NAMALWA (cell line): ENCODE measurements around the gene NPHP4.

Experiments
- DNase-seq: peaks from one replicate; pipeline ENCODE4 v3.0.0-alpha.2; 2015; ENCODE audit warnings: low spot score

The NPHP4 gene

DNA sequence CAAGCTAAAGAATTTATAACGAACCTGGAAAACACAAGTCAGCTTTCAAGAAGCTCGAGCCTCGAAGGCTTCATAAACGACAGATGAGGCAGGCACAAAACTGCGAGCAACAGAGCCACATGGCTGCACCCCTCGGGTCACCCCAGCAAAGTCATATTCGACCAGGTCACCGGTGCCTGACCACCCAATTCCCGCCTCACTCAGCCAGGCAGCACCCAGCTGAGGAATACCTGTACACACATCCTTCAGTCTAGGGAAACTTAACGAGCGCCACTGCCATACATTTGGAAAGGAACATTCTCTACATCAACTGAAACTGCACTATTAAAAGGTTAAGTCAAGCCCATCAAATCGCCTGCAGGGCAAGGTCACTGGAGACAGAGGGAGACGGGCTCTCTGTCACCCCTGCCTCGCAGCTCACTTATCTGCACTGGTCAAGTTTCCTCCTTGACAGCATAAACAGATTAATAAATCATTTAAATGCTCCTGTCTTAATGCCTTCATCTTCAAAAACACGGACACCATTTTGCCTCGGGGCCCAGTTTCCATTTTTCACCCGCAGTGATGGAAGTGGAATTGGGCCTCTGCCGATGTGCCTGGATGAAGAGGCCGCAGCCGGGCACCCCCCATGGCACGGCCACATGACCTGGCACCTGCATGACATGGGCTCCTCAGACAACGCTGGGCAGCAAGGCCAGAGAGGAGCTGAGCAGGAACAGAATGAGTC, 20.6 kb downstream of the NPHP4 start:
- no peak for DNase-seq

DNA sequence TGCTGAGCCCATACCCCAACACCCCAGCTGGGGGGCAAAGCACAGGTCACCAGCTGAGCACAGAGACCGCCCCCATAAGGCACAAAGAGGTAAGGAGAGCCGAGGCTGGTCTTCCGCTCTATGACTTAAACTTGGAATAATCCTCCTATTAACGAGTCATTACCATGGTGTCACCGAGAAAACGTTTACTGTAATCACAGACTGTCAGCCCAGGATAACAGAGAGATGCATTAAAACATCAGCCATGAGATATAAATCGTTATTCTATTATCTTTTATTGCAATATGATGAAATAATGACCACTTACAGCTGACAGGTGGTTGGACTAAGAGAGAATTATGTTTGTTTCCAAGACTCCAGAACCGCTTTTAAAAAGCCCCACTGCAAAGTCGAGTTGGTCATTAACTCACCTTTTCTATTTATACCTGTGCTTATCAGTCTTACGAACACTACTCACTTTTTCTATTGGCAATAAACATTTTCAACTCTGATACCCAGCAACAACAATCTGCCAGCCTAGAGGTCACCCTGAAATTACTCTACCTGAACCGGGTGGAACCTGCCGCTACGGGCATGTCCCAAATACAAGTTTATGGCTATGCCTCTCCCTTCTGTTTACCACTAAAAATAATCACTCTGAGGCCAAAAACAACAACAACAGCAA, 21.5 kb downstream of the NPHP4 start:
- DNase-seq: no peak

DNA sequence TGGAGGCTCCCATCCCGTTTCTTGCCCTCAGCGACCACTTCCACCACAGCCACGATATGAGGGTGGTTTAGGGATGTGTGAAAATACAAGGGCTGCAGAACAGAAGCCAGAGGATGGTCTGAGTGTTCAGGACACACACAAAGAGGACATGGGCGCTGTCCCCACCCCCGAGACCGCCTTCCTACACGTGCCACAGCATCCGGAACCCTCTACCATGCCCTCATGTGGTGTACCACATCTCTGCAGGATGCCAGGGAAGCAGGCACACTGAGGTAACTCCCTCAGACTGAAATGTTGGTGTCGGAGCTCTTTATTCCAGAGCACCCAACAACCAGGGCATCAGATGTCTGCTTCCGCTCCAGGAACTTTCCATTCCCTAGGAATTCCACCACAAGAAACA, 23.1 kb downstream of the NPHP4 start:
- no peak for DNase-seq

DNA sequence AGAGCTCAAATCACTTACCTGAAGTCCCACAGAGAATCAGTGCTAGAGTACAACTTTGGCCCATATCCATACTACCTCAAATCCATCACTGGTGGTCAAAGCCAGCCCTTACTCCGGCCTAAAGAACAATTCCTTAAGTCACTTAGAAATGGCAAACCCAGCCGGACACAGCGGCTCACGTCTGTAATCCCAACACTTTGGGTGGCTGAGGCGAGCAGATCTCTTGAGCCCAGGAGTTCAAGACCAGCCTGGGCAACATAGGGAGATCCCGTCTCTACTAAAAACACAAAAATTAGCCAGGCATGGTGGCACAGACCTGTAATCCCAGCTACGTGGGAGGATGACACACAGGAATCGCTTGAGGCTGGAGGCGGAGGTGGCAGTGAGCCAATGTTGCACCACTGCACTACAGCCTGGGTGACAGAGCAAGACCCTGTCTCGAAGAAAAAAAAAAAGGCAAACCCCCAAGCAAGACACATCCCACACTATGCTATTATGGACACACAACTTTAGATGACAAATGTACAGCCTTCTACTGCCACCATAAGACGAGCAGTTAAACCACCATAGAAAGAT, 24.0 kb downstream of the NPHP4 start:
- DNase-seq: no peak

DNA sequence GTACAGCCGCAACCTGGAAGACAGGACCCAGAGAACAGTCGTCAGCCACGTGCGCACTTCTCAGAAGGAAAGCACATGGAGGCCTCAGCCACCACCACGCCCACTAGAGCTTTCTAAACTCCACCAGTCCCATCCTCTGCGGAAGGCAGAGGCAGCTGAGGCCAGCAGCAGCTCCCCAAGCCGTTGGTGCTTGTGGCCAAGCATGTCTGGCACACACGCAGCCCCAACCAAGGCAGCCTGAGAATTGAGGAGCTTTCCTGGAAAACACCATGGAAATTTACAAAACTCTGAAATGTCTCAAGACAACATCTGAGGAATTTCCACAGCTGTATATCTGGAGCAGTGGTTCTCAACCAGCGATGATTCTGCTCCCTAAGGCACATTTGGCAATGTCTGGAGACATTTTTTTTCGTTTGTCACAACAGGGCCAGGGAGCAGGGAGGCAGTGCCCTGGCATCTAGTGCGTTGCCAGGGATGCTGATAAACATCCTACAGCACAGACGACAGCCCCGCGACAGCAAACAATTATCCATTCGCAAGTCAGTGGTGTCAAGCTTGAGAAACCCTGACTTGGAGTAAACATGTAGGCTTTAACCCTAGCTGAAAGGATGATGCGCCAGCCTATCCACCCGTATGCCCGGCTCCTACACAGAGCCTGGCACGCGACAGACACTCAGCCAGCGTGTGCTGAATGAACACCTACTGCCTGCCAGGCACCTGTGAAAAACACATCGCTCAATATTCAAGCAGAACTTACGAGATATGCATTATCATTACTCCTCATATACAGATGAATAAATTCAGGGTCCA, 24.7 kb downstream of the NPHP4 start:
- DNase-seq: no peak

DNA sequence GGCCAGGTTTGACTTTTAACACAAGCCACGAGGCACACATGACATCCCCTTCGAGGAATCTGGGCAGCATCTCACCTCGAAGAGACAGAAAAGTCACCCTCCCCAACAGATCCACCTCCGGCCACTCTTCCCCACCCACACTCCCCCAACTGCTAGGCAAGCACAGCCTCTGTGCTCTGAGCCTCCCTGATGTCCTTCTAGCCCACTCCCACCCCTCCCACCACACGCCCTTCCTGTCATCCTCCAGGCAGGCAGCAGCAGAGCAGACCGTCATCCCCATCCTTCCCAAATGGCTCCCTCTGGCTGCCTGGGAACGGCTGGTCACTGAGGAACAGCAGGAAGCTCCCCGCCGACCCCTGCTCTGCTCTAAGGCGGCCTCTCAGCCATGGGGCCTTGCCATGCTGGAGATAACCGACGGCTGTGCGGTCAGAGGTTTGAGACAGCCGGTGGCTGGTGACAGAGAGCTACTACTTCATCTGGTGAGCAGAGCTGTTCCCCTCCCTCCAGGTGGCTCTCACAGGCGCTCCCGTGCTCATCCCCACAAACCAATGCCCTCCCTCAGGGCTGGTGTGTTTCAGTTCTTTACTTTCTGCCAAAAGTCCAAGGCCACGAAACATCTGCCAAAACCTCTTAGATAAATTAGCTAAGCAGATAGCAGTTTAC, 25.6 kb downstream of the NPHP4 start:
- DNase-seq: no peak

DNA sequence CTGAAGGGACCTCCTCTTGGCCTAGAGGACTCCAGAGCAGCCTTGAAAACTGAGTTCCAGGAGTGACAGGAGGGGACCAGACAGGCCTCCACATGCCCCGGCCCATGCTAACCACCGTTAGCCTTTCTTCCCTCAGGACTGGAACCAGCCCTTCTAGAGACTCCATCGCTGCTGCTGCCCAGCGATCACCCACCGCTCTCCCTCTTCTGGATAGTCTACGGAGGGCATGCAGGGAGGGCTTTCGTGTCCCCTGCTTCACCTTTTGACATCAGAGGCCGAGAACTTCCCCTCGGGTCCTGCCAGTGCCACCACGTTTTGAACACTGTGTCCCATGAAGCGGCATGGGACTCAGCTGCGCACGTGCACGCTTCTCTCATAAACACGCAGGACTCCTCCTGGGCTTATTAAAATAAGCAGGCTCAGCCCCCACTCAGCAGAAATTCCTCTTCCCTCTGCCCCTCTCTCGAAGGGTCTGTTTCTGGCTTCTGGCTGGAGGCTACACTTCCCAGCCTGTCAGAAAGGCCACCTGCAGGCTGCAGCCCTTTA, 26.6 kb downstream of the NPHP4 start:
- no peak for DNase-seq

DNA sequence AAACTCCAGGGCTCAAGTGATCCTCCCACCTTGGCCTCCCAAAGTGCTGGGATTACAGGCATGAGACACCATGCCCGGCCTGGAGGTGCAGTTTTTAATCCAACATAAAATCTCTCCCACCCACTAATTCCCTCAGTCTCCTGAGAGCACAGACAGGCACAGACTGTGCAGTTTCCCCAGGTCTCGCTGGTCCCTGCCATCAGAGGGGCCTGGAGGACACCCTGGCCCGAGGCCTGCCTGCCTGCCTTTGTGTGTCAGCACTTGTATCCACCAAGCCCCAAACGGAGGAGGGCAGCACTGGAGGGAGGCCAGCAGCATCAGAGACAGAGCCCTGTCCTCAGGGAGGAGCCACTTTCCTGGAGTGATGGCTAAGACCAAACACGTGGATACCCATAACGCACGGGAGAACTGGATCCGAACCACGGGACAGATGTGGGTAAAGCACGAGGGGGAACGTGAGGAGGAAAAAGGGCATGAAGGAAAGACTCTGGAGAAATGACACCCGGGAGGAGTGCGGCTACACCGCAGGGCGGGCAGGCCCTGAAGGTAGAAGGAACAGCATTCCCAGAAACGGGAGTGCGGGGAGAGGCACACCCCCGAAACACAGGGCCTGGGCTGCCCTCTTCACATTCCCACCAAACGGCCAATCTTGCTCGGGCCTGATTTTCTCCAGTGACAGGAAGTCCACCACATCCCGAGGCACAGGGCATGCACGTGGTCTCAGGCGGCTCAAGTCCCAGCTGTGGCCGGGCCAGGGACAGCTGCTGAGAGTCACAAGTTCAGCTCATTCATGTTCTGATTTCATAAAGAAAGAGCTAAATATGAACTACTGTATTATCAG, 29.7 kb downstream of the NPHP4 start:
- no peak for DNase-seq

DNA sequence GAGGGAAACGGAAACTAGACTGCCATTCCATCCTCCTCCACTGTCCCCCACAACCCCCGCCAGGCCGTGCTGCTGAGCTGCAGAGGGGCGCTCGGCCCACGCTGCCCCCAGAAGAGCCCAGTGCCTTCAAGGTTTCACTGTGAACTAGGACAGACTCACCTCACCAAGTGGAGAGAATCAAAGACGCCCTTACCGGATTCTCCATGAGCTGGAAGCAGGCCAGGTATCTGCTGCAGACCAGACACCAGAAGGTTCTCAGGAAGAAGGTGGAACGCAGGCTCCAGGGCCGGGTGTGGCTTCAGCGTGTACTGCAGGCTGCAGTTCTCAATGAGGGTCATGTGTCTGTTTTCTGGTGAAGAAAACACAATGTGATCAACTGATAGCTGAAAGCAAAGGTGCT, 30.6 kb downstream of the NPHP4 start:
- no peak for DNase-seq

DNA sequence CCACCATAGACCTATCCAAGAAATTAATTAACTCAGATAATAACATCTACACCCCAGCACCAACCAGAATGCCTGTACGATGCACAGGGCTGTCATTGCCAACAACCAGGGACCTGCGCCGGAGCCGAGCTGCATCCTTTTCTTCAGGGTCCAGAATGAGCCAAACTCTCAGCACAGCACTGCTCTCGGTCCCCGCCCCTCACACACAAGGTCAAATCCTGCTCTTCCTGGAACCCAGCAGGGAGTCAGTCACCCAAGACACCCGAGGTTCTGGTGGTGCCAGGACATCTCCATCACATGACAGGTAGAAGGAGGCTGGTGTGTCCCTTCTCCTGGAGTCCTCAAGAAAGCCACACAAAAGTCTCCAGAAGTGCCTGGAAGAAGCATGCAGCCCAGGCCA, 31.9 kb downstream of the NPHP4 start:
- DNase-seq: no peak

DNA sequence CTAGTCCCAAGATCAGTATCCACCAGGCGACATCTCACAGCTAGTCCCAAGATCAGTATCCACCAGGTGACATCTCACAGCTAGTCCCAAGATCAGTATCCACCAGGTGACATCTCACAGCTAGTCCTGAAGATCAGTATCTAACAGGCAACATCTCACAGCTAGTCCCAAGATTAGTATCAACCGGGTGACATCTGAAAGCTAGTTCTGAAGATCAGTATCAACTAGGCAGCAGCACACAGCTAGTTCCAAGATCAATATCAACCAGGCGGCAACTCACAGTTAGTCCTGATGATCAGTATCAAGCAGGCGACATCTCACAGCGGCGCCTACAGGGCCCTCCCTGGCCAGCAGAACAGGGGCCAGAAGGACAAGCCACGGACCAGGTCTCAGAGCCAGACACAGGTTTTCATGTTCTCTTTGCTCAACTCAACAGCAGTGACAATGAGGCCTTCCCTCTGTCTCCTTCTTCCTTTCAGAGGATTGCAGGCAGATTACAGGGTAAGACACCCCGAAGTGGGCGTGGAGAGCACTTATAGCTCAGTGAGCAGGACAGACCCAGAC, 32.5 kb downstream of the NPHP4 start:
- DNase-seq: no peak

DNA sequence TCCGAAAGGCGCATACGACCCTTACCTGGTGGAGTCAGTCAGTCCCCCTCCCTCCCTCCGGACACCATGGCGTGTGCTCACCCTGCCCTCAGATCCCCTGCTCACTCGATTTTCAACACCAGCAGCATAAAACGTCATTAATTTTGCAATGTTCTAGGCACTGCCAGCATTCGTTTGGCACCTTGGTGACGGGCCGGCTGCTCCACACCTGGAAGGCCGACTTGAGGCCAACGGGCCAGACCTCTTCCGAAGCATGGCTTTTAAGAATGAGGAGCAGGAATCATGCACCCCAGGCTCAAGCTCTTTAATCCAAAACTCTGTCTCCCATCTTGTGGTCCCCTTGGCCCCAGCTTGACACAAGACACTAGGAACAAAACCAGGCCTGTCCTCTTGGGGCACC, 33.1 kb downstream of the NPHP4 start:
- no peak for DNase-seq

DNA sequence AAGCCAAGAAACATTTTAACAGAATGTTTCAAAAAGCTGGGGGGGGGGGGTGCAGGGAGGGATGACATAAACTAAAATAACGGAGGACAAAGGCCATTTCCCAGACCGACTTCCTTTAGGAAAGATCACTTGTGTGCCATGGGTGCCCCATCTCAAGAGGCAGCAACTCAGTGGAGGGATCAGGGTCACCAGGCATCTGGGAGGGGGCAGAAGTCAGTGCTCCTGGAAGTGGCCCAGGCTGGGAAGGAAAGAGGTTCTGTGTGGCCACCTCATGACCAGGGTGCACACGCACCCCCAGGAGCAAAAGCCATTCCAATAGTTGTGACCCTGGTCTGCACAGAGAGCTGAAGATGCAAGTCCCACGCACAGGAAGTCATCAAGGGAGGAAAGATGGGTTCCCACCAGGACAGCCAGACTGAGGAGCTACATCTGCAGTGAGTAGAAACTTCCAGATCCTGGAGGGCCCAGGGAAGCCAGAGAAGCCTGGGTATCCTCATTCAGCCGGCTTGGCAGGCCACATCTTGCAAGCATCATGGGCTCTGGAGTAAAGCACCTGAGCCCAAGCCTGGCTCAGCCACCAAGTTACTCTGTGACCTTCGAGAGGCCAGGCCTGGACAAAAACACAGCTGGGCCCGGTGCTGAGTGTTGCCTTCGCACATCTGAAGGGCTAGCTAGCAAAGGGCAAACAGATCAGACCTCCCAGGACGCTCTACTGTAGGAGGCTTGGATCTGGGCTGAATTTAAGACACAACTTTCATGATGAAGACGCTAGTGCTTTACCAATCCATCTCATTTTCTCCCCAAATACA, 36.0 kb downstream of the NPHP4 start:
- no peak for DNase-seq

DNA sequence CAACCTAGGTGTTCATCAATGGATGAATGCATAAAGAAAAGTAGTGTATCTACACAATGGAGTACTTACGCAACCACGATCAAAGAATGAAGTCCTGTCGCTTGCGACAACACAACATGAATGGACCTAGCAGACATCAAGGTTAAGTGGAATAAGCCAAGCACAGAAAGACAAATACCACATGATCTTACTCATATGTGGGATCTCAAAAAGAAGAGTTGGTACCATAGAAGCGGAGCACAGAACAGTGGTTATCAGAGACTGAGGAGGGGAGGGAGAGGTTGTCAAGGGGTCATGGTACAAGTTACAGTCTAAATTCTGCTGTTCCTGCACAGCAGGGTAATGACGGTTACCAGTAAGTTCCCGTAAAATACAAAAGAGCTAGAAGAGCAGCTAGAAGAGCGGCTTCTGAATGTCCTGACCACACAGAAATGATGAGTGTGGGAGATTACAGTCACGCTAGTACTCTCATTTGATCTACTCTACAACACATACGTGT, 36.7 kb downstream of the NPHP4 start:
- DNase-seq: no peak

DNA sequence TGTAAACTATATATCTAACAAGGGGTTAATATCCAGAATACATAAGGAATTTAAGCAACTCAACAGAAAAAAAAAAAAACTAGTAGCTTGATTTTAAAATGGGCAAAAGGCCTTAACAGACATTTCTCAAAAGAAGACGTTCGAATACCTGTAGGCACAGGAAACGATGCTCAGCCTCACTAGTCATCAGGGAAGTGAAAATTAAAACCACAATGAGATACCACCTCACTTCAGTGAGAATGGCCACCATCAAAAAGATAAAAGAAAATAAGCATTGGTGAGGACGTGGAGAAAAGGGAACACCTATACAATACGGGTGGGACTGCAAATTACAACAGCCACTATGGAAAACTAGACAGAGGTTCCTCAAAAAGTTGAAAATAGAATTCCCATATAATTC, 37.3 kb downstream of the NPHP4 start:
- DNase-seq: no peak

DNA sequence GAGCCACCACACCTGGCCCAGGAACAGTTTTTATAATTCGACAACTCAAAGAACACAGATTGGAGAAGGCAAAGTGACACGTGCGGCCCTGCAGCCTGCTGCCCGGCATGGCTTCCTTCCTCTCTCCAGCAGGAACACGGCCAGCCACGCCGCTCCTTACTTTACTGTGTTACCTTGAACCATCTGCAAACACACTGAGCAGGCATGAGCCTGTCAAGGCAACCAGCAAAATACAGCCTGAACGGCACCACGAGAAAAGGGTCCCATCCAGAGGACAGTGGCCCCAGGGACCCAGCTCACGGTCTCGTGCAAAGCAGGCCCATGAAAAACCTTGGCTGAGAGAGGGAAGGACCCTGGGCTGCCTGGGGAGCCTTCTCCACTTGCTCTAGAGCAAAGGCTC, 38.8 kb downstream of the NPHP4 start:
- DNase-seq: no peak

DNA sequence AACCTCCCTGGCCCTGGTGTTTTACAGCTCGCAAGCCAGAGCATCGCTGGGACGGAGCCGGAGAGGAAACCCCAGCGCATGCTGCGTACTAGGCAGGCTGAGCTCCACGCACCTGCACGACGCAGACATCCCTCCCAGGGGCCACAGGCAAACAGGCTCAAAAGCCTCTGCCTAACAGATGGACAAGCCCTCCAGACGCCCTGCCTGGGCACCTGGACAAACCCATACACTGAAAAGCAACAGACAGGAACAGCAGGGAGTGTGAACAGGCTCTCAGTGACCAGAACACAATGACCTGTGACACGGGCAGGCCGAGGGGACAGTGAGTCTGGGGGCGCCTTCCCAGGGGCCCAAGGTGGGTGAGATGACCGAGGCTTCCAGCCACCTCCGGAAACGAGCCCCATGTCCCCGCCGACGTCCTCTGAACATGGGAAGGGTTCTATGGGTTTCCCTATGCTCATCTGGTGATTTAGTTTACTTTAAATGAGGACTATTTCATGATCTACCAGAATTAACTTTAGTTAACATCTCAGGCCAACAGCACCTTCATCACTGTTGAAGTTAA, 40.3 kb downstream of the NPHP4 start:
- no peak for DNase-seq

DNA sequence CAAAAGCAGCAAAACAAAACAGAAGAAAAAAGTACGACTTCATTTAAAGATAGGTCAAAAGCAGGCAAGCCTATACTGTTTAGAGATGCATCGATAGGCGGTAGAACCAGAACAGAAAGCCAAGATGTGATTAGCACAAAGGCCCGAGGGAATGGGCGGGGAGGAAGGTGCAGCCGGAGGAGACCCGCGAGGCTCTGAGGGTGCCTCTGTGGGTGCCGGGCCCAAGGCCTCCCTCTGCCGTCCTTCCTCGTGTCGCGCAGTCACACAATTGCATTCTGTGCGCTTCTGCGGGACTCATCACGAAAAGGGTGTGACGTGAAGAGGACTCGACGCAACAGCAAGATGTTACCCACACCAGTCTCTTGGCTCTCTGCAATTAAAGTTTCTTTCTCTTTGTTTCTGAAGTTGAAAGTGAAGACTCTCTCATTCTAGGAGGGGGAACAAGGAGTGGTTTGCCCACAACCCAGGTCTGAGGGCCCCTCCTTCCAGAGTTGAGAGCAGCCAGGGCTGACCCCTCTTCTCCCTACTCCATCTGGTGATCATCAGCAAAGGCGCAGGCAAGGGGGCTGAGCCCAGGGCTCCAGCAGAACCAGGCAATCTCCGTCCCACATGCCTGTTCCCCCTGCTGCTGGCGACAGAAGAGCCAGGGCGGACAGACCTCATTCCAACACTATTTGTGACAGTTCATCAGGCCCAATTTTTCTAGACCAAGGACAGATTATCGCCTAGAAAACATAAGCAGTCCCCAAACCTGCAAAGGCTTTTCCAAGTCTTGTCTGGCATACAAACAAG, 41.0 kb downstream of the NPHP4 start:
- DNase-seq: no peak
